ENCODE results near the gene HPN. TPM values are rescaled to one million over a fixed set of nuclear protein-coding genes. Genes with fewer than 3 reads are reported as not detected.

Gene HPN
- total RNA-seq, 1 donor from 2014 or later: 36.4 TPM

GRCh38 chr19:35032356-35032865, 9.1 kb upstream of the HPN start:
- no peak for TF ChIP-seq CTCF (IDR thresholded peaks at IDR 0.05)
- Histone ChIP-seq H3K27ac (no peak overlapping the region), H3K4me1 (peaks cover 6% of the 10 kb centered on the region), H3K36me3 (peaks cover 5% of the 10 kb centered on the region), H3K4me3 (no peak overlapping the region), H3K9me3 (no peaks in the 10 kb centered on the region), H3K27me3 (no peaks in the 10 kb centered on the region)
- DNase-seq (no peak), ATAC-seq (no peak)
- intact Hi-C loops (cut with DNase I): no loop called here

- DNase-seq (no peak), ATAC-seq (no peak)
- H3K36me3 ChIP-seq: no peaks in the 10 kb centered on the region
- H3K4me1 ChIP-seq: peaks cover 12% of the 10 kb centered on the region
- no peak for TF ChIP-seq CTCF (IDR thresholded peaks at IDR 0.05)
- H3K4me3 ChIP-seq: no peak overlapping the region
- H3K27ac ChIP-seq: no peak overlapping the region
- no peaks in the 10 kb centered on the region for H3K27me3 ChIP-seq
- intact Hi-C loops (cut with DNase I): no loop called here
- H3K9me3 ChIP-seq: no peaks in the 10 kb centered on the region
Observed at GRCh38 chr19:35033067-35034004, 8.2 kb upstream of the HPN start.

- Histone ChIP-seq H3K36me3 (no peaks in the 10 kb centered on the region), H3K4me3 (no peak overlapping the region), H3K27me3 (no peaks in the 10 kb centered on the region), H3K27ac (no peak overlapping the region), H3K9me3 (no peaks in the 10 kb centered on the region), H3K4me1 (peaks cover 19% of the 10 kb centered on the region)
- no peak for DNase-seq
- TF ChIP-seq CTCF (IDR thresholded peaks at IDR 0.05): no peak
- no peak for ATAC-seq
- intact Hi-C loops (cut with DNase I): no loop called here
Observed at GRCh38 chr19:35034005-35034502, 7.5 kb upstream of the HPN start.

- DNase-seq (no peak), ATAC-seq (no peak)
- H3K4me1 ChIP-seq: peaks cover 22% of the 10 kb centered on the region
- H3K4me3 ChIP-seq: no peak overlapping the region
- no peaks in the 10 kb centered on the region for H3K27me3 ChIP-seq
- no peak for TF ChIP-seq CTCF (IDR thresholded peaks at IDR 0.05)
- no peaks in the 10 kb centered on the region for H3K36me3 ChIP-seq
- intact Hi-C loops (cut with DNase I): no loop called here
- no peak overlapping the region for H3K27ac ChIP-seq
- no peaks in the 10 kb centered on the region for H3K9me3 ChIP-seq
Observed at GRCh38 chr19:35034588-35035382, 6.7 kb upstream of the HPN start.

- DNase-seq (no peak), ATAC-seq (no peak)
- no peak overlapping the region for H3K4me3 ChIP-seq
- TF ChIP-seq CTCF (IDR thresholded peaks at IDR 0.05): no peak
- no peaks in the 10 kb centered on the region for H3K36me3 ChIP-seq
- H3K27me3 ChIP-seq: no peaks in the 10 kb centered on the region
- no peaks in the 10 kb centered on the region for H3K9me3 ChIP-seq
- peak overlapping the region; percentile 65 for H3K27ac ChIP-seq
- H3K4me1 ChIP-seq: peaks cover 51% of the 10 kb centered on the region
- intact Hi-C loops (cut with DNase I): no loop called here
Observed at GRCh38 chr19:35037716-35038622, 3.6 kb upstream of the HPN start.
